ENCODE data around the gene MOB3B.

Gene MOB3B

GRCh38 chr9:27331393-27331792 is 198.2 kb downstream of the MOB3B start:
- no peak for TF ChIP-seq CTCF (IDR thresholded peaks at IDR 0.05; ENCODE audit: low read depth, low read length)
- DNase-seq (ENCODE audit: low read depth in 2 of 2), result no peak

GRCh38 chr9:27329291-27329690 is 200.3 kb downstream of the MOB3B start:
- TF ChIP-seq CTCF (IDR thresholded peaks at IDR 0.05; ENCODE audit: low read depth, low read length), result no peak
- H3K4me3 ChIP-seq (replicated peaks in 1 of 2; ENCODE audit: low read depth in 2 of 2, low read length in 2 of 2), result no peak overlapping the region
- no peak for DNase-seq (ENCODE audit: low read depth in 2 of 2)

More at GRCh38 chr9:27331393-27331792, 198.2 kb downstream of the MOB3B start:
- no peak overlapping the region for H3K4me3 ChIP-seq (replicated peaks in 1 of 2; ENCODE audit: low read depth in 2 of 2, low read length in 2 of 2)

- TF ChIP-seq CTCF (IDR thresholded peaks at IDR 0.05; ENCODE audit: low read depth, low read length), result no peak
- no peak for DNase-seq (ENCODE audit: low read depth in 2 of 2)
- H3K4me3 ChIP-seq (replicated peaks in 1 of 2; ENCODE audit: low read depth in 2 of 2, low read length in 2 of 2), result no peak overlapping the region
Observed at GRCh38 chr9:27328483-27328882, 201.1 kb downstream of the MOB3B start.

GRCh38 chr9:27311184-27311583 is 218.4 kb downstream of the MOB3B start:
- no peak for DNase-seq (ENCODE audit: low read depth in 2 of 2)
- no peak overlapping the region for H3K4me3 ChIP-seq (replicated peaks in 1 of 2; ENCODE audit: low read depth in 2 of 2, low read length in 2 of 2)
- no peak for TF ChIP-seq CTCF (IDR thresholded peaks at IDR 0.05; ENCODE audit: low read depth, low read length)

- H3K4me3 ChIP-seq (replicated peaks in 1 of 2; ENCODE audit: low read depth in 2 of 2, low read length in 2 of 2), result no peak overlapping the region
- DNase-seq (ENCODE audit: low read depth in 2 of 2), result no peak
- no peak for TF ChIP-seq CTCF (IDR thresholded peaks at IDR 0.05; ENCODE audit: low read depth, low read length)
Observed at GRCh38 chr9:27310582-27310981, 219.0 kb downstream of the MOB3B start.

- TF ChIP-seq CTCF (IDR thresholded peaks at IDR 0.05; ENCODE audit: low read depth, low read length), result no peak
- no peak overlapping the region for H3K4me3 ChIP-seq (replicated peaks in 1 of 2; ENCODE audit: low read depth in 2 of 2, low read length in 2 of 2)
- DNase-seq (ENCODE audit: low read depth in 2 of 2), result no peak
Observed at GRCh38 chr9:27308691-27309390, 220.8 kb downstream of the MOB3B start.

- no peak for DNase-seq (ENCODE audit: low read depth in 2 of 2)
- no peak overlapping the region for H3K4me3 ChIP-seq (replicated peaks in 1 of 2; ENCODE audit: low read depth in 2 of 2, low read length in 2 of 2)
- no peak for TF ChIP-seq CTCF (IDR thresholded peaks at IDR 0.05; ENCODE audit: low read depth, low read length)
Observed at GRCh38 chr9:27304521-27304920, 225.1 kb downstream of the MOB3B start.

Measured in cardiac fibroblast (primary cell).